ENCODE data around the gene NOL11. TPM values are rescaled to one million over a fixed set of nuclear protein-coding genes. Genes with fewer than 3 reads are reported as not detected.

Gene NOL11
- 73.3 to 82.8 TPM (median 78.3 TPM) in 5 replicates for total RNA-seq (2022; extraction: Qiagen RNA extraction)

GRCh38 chr17:67717624-67718324 is at the start of gene NOL11:
Gene NOL11, plus strand, starts transcription at chr17:67717936. Its CDS starts 12 bp downstream, at chr17:67717948.

Other genes starting within 250 kb of the NOL11 start
- gene BPTF, start 107.6 kb downstream of the NOL11 start, total RNA-seq (2022; extraction: Qiagen RNA extraction) = 35.3 to 52.6 TPM (median 47.7 TPM) in 5 replicates